SK-N-SH (cell line): ENCODE measurements around the gene TPCN2. TPM values are rescaled to one million over a fixed set of nuclear protein-coding genes. Genes with fewer than 3 reads are reported as not detected.

Source experiments
- CTCF ChIA-PET: fragments of 300-600, 350-600 bp; formaldehyde crosslinking; extraction: SDS; loops from one replicate; lab custom pipeline; 2021; lab: Yijun Ruan, JAX
- POLR2A ChIA-PET: fragments of 350-600 bp; sonication (Branson Sonifier 250); formaldehyde crosslinking; extraction: SDS; loops from one replicate; lab custom pipeline; 2020; ENCODE audit warnings: antibody characterized with exemption, inconsistent platforms; lab: Yijun Ruan, JAX
- DNase-seq: peaks from one replicate; pipeline ENCODE4 v3.0.0; 2012
- H2AFZ ChIP-seq: fragments of 200-600 bp; sonication (generic); 2 replicates; pipeline ENCODE4 v1.8.1; 2016; ENCODE audit warnings: antibody characterized with exemption, mild to moderate bottlenecking, low read depth
- H3F3A ChIP-seq: fragments of 200-600 bp; sonication (generic); replicated peaks from 2 replicates; pipeline ENCODE3; 2016; ENCODE audit warnings: antibody characterized with exemption, mild to moderate bottlenecking; ENCODE audit not compliant: insufficient read depth
- H3K27ac ChIP-seq, 2 experiments: fragments of 200-500 bp in 1 of 2; fragments of 200-600 bp in 1 of 2; sonication (Bioruptor generic) in 1 of 2; sonication (generic), shearing (Covaris generic) in 1 of 2; 2 replicates each; pipeline versions ENCODE4 v1.5.1 to v1.6.1; 2014 to 2016; ENCODE audit warnings: low read depth in 2 of 2, inconsistent platforms in 1 of 2, low read length in 1 of 2, mild to moderate bottlenecking in 1 of 2, mixed read lengths in 1 of 2
- H3K27me3 ChIP-seq: fragments of 200-600 bp; sonication (generic), shearing (Covaris generic); 2 replicates; pipeline ENCODE4 v1.6.1; 2016; ENCODE audit warnings: mixed run types; ENCODE audit not compliant: insufficient read depth
- H3K36me3 ChIP-seq, 2 experiments: fragments of 200-500 bp in 1 of 2; fragments of 200-600 bp in 1 of 2; sonication (Bioruptor generic) in 1 of 2; sonication (generic) in 1 of 2; replicated peaks in 1 of 2; 2 replicates each; pipeline versions ENCODE3 to v1.5.1; 2014 to 2016; ENCODE audit warnings: low read length in 1 of 2, mild to moderate bottlenecking in 1 of 2; ENCODE audit not compliant: insufficient read depth in 2 of 2, control insufficient read depth in 1 of 2
- H3K4me1 ChIP-seq, 2 experiments: fragments of 200-500 bp in 1 of 2; fragments of 200-600 bp in 1 of 2; sonication (Bioruptor generic) in 1 of 2; sonication (generic), shearing (Covaris generic) in 1 of 2; 2 replicates each; pipeline versions ENCODE4 v1.5.1 to v1.6.1; 2014 to 2016; ENCODE audit warnings: low read depth in 1 of 2, low read length in 1 of 2, mixed run types in 1 of 2; ENCODE audit not compliant: insufficient read depth in 2 of 2, control insufficient read depth in 1 of 2
- H3K4me2 ChIP-seq: fragments of 200-600 bp; sonication (generic), shearing (Covaris generic); 2 replicates; pipeline ENCODE4 v1.6.1; 2017; ENCODE audit warnings: mixed run types
- H3K4me3 ChIP-seq, 2 experiments: fragments of 200-500 bp in 1 of 2; fragments of 200-600 bp in 1 of 2; sonication (Bioruptor generic) in 1 of 2; sonication (generic), shearing (Covaris generic) in 1 of 2; 2 replicates each; pipeline versions ENCODE4 v1.5.1 to v1.8.1; 2014 to 2016; ENCODE audit warnings: low read depth in 2 of 2, inconsistent platforms in 1 of 2, low read length in 1 of 2, mild to moderate bottlenecking in 1 of 2, mixed read lengths in 1 of 2, moderate library complexity in 1 of 2
- H3K79me2 ChIP-seq: fragments of 200-600 bp; sonication (generic); 2 replicates; pipeline ENCODE4 v1.8.1; 2017; ENCODE audit warnings: mild to moderate bottlenecking; ENCODE audit not compliant: insufficient read depth
- H3K9ac ChIP-seq: fragments of 200-600 bp; sonication (generic); 2 replicates; pipeline ENCODE4 v1.6.1; 2017; ENCODE audit warnings: mixed run types
- H3K9me2 ChIP-seq: fragments of 200-600 bp; sonication (generic); 2 replicates; pipeline ENCODE4 v1.6.1; 2017; ENCODE audit warnings: mixed run types
- H3K9me3 ChIP-seq: fragments of 200-600 bp; sonication (generic); 2 replicates; pipeline ENCODE4 v1.6.1; 2017; ENCODE audit warnings: mixed run types, mild to moderate bottlenecking, moderate library complexity
- H4K20me1 ChIP-seq: fragments of 200-600 bp; sonication (generic); 2 replicates; pipeline ENCODE4 v1.6.1; 2017; ENCODE audit warnings: mild to moderate bottlenecking, mixed run types; ENCODE audit not compliant: insufficient read depth
- ELF1 ChIP-seq: IDR thresholded peaks from 2 replicates; pipeline ENCODE4 v1.4.0; 2012
- EP300 ChIP-seq, 2 experiments: IDR thresholded peaks; 2 replicates each; pipeline versions ENCODE4 v1.4.0 to v1.6.1; 2012; ENCODE audit warnings: borderline replicate concordance in 1 of 2, low read depth in 1 of 2, low read length in 1 of 2
- EZH2phosphoT487 ChIP-seq: fragments of 200-600 bp; sonication (generic); IDR thresholded peaks from 2 replicates; pipeline ENCODE4 v1.6.1; 2017; ENCODE audit warnings: low read depth, mixed run types, mild to moderate bottlenecking, antibody characterized with exemption, moderate library complexity, borderline replicate concordance
- FOXJ3 ChIP-seq: sonication (generic); formaldehyde crosslinking; IDR thresholded peaks from 2 replicates; pipeline ENCODE4 v1.5.1; 2020; ENCODE audit warnings: mild to moderate bottlenecking, missing genetic modification reagents
- GABPA ChIP-seq: IDR thresholded peaks from 2 replicates; pipeline ENCODE4 v1.4.0; 2012; ENCODE audit warnings: low read depth, mild to moderate bottlenecking
- GATA2 ChIP-seq: sonication (generic); formaldehyde crosslinking; IDR thresholded peaks from 2 replicates; pipeline ENCODE4 v1.5.0; 2020; ENCODE audit warnings: mild to moderate bottlenecking, missing genetic modification reagents
- IRF3 ChIP-seq: fragments of 150-350 bp; IDR thresholded peaks from 2 replicates; pipeline ENCODE4 v1.6.1; 2016; ENCODE audit warnings: mild to moderate bottlenecking, low read depth, low read length
- MAX ChIP-seq: IDR thresholded peaks from 2 replicates; pipeline ENCODE4 v1.4.0; 2012; ENCODE audit warnings: low read depth
- MXI1 ChIP-seq: IDR thresholded peaks from 2 replicates; pipeline ENCODE4 v1.6.1; 2012; ENCODE audit warnings: mild to moderate bottlenecking, low read depth, low read length, improper control_type of control experiment
- NRF1 ChIP-seq: IDR thresholded peaks from 2 replicates; pipeline ENCODE4 v1.6.1; 2012; ENCODE audit warnings: low read depth, mild to moderate bottlenecking, low read length
- PBX3 ChIP-seq: IDR thresholded peaks from 2 replicates; pipeline ENCODE4; 2012
- POLR2AphosphoS5 ChIP-seq: IDR thresholded peaks from 2 replicates; pipeline ENCODE4 v1.6.1; 2012; ENCODE audit warnings: low read depth, low read length
- RAD21 ChIP-seq: IDR thresholded peaks from 2 replicates; pipeline ENCODE4 v1.6.1; 2012; ENCODE audit warnings: mild to moderate bottlenecking, low read length
- REST ChIP-seq: IDR thresholded peaks from 2 replicates; pipeline ENCODE4 v1.6.1; 2012; ENCODE audit warnings: mild to moderate bottlenecking, low read depth, low read length, moderate library complexity
- RFX5 ChIP-seq: IDR thresholded peaks from 2 replicates; pipeline ENCODE4 v1.6.1; 2012; ENCODE audit warnings: mild to moderate bottlenecking, improper control_type of control experiment, low read length
- SMC3 ChIP-seq: IDR thresholded peaks from 2 replicates; pipeline ENCODE4 v1.6.1; 2012; ENCODE audit warnings: low read depth, low read length, improper control_type of control experiment
- TEAD4 ChIP-seq: IDR thresholded peaks from 2 replicates; pipeline ENCODE4 v1.4.0; 2012; ENCODE audit warnings: mild to moderate bottlenecking, borderline replicate concordance; ENCODE audit not compliant: insufficient read depth
- USF2 ChIP-seq: fragments of 150-350 bp; IDR thresholded peaks from 2 replicates; pipeline ENCODE4 v1.6.1; 2017; ENCODE audit warnings: antibody characterized with exemption, low read length, low read depth, borderline replicate concordance
- WGBS: methylation state at CpG from one replicate; pipeline ENCODE4 v1.1.6; 2017; ENCODE audit warnings: low lambda C conversion rate; 5-methylcytosine and 5-hydroxymethylcytosine counted together
- polyA plus RNA-seq, 3 experiments: library from polyadenylated mRNA; depleted of rRNA; stranded (reverse); fragments of >200 nt; gene quantifications; 2 replicates each; pipeline ENCODE4 v1.2.3, GENCODE V29; 2012

Gene TPCN2
- polyA plus RNA-seq, 1 of the 3 experiments (the other 2 are of a cell fraction), result 8.7 TPM

GRCh38 chr11:69142895-69143294 lies 94.2 kb downstream of the TPCN2 start (continued):
- TF ChIP-seq IRF3 (no peak), USF2 (no peak), NRF1 (no peak), RAD21 (no peak)
- TF ChIP-seq, all 33 proteins: peak for 0

- TF ChIP-seq MXI1 (no peak), REST (no peak), FOXJ3 (CRISPR knock-in tag) (no peak), GATA2 (no peak), TEAD4 (no peak), EZH2phosphoT487 (no peak), POLR2AphosphoS5 (no peak), MAX (no peak), ELF1 (no peak), PBX3 (no peak), GABPA (no peak), SMC3 (no peak), RFX5 (no peak), EP300 (IDR thresholded peaks at IDR 0.05; ENCODE audit: borderline replicate concordance in 1 of 2, low read depth in 1 of 2, low read length in 1 of 2) (no peak)
- Histone ChIP-seq H3K9me2 (no peaks in the 10 kb centered on the region), H4K20me1 (no peaks in the 10 kb centered on the region), H3K4me1 (no peaks in the 10 kb centered on the region), H3K9me3 (peaks cover 4% of the 10 kb centered on the region; the same call in 1 of the 2 replicates), H3K4me3 (no peak overlapping the region), H3K79me2 (no peaks in the 10 kb centered on the region), H3F3A (no peaks in the 10 kb centered on the region), H3K27ac (no peak overlapping the region), H3K36me3 (no peaks in the 10 kb centered on the region), H3K4me2 (no peak overlapping the region), H3K9ac (no peak overlapping the region), H2AFZ (no peak overlapping the region), H3K27me3 (no peaks in the 10 kb centered on the region)
- ChIA-PET POLR2A (no interaction called here), CTCF (interaction anchor here (1.1 kb wide), 1 partner anchor 13 kb away, joined by 3 read pairs; no protein-coding TSS in a partner anchor)
- 40% methylated on average over 7 of the region's 7 CpGs for WGBS
- DNase-seq, result no peak
Observed at GRCh38 chr11:69144316-69145049, 95.8 kb downstream of the TPCN2 start.
